Panc1 (cell line): ENCODE results near the gene CABP2.

Source experiments
- SIN3A ChIP-seq: IDR thresholded peaks from 2 replicates; pipeline ENCODE4 v1.6.1; 2012; ENCODE audit warnings: low read depth, mild to moderate bottlenecking, low read length, moderate library complexity, borderline replicate concordance; ENCODE audit not compliant: insufficient read depth
- TF ChIP-seq, protein P1 (sequence below): fragments of 450-650 bp; IDR thresholded peaks from 2 replicates; pipeline ENCODE4 v1.5.1; 2017; ENCODE audit warnings: mild to moderate bottlenecking

DNA sequence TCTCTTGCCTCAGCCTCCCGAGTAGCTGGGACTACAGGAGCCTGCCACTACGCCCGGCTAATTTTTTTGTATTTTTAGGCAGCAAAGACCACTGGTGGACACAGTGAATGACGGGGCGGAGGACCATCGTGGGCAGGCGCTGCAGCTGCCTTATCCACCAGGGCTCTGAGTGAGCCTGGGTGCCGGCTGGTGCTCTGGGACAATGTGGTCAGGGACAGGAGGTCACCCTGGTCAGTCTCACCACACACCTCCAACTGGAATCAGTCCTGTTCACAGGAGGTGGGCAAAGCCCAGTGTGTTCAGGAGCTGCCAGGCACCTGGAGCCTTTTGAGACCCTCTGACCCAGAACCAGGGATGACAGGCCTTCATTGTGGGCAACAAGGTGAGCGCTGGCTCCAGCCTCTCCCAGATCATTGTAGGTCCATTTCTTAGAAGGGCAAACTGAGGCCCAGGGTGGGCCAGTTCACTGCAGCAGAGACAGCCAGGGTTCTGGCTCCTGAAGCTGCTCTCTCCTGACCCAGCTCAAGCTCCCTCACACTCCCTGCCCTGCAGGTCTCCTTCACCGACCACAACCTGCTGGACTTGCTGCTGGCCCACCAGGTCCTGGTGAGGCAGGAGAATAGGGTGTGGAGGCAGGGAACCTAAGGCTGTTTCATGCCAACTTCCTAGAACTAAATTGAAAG lies 15.7 kb upstream of the CABP2 start:
- TF ChIP-seq, protein P1, sequence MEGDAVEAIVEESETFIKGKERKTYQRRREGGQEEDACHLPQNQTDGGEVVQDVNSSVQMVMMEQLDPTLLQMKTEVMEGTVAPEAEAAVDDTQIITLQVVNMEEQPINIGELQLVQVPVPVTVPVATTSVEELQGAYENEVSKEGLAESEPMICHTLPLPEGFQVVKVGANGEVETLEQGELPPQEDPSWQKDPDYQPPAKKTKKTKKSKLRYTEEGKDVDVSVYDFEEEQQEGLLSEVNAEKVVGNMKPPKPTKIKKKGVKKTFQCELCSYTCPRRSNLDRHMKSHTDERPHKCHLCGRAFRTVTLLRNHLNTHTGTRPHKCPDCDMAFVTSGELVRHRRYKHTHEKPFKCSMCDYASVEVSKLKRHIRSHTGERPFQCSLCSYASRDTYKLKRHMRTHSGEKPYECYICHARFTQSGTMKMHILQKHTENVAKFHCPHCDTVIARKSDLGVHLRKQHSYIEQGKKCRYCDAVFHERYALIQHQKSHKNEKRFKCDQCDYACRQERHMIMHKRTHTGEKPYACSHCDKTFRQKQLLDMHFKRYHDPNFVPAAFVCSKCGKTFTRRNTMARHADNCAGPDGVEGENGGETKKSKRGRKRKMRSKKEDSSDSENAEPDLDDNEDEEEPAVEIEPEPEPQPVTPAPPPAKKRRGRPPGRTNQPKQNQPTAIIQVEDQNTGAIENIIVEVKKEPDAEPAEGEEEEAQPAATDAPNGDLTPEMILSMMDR: no peak
- TF ChIP-seq SIN3A: no peak
